ENCODE measurements around the gene PRKCA. TPM values are rescaled to one million over a fixed set of nuclear protein-coding genes. Genes with fewer than 3 reads are reported as not detected.

The PRKCA gene
- total and polyA plus RNA-seq, 10 of the 15 experiments (the other 5 are each of a cell fraction or from before 2014, with no cell fraction given), result 0.11 to 14.6 (median 0.72) TPM

DNA sequence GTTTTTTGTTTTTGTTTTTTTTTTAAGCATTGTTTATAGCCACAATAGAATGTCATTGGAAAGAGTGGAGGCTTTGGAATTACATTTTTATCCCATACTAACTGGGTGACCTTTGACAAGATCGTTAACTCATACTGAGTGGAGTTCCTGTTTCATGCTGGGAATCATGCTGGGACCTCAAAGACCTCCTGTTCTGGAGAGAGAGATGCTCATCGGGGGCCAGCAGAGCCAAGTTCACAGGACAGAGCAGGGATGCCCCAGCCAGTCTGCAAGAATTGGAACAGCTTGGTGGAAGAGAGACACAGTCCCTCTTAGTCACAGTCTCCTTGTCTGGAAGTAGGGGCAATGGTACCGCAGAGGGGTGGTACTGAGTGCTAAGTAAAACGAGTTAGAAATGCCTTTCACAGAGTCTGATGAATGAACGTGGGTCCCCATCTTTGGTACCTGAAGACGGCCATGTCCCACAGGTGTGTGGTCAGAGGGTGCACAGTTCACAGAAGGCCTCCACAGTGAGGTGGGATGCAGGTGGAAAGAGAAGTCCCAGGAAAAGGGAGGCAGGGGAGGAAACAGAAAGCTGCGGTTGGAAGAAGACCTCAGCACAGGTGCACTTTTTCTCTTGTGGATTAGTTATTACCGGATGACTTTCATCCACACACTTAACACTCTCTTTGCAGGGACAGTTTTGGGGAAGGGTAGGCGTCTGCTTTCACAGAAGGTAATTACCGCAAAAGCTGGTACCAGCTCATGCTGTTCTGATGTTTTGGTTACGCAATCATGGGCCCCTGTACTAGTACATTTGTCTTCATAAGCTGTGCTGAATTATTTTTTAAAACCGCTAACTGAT, 147.8 kb downstream of the PRKCA start:
- TF ChIP-seq, protein P1, sequence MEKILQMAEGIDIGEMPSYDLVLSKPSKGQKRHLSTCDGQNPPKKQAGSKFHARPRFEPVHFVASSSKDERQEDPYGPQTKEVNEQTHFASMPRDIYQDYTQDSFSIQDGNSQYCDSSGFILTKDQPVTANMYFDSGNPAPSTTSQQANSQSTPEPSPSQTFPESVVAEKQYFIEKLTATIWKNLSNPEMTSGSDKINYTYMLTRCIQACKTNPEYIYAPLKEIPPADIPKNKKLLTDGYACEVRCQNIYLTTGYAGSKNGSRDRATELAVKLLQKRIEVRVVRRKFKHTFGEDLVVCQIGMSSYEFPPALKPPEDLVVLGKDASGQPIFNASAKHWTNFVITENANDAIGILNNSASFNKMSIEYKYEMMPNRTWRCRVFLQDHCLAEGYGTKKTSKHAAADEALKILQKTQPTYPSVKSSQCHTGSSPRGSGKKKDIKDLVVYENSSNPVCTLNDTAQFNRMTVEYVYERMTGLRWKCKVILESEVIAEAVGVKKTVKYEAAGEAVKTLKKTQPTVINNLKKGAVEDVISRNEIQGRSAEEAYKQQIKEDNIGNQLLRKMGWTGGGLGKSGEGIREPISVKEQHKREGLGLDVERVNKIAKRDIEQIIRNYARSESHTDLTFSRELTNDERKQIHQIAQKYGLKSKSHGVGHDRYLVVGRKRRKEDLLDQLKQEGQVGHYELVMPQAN (conservative IDR thresholded peaks at IDR 0.05), result no peak
- no peak for TF ChIP-seq HDAC6 (IDR thresholded peaks at IDR 0.05; ENCODE audit: unreplicated experiment)
- TF ChIP-seq FOXM1 (IDR thresholded peaks at IDR 0.05; ENCODE audit: low read depth, low read length), result no peak
- TF ChIP-seq BACH1 (IDR thresholded peaks at IDR 0.05; ENCODE audit: borderline replicate concordance), result no peak
- no peaks in the 10 kb centered on the region for H3K27me3 ChIP-seq (replicated peaks in 1 of 2; ENCODE audit: control insufficient read depth in 2 of 2, insufficient read depth in 2 of 2, low read length in 1 of 2)
- H3K4me3 ChIP-seq, result no peak overlapping the region
- H3K9me3 ChIP-seq (replicated peaks; ENCODE audit: control insufficient read depth, insufficient read depth, low read length), result no peaks in the 10 kb centered on the region; the same call in 2 of the 3 replicates
- POLR2A ChIA-PET, result no interaction called here
- H3K27ac ChIP-seq (ENCODE audit: control insufficient read depth, insufficient read depth), result no peak overlapping the region
- H3K4me1 ChIP-seq (ENCODE audit: control insufficient read depth, insufficient read depth, low read length), result no peaks in the 10 kb centered on the region
- no TSS peak for BruUV-seq (replicated peaks)
- intact Hi-C loops (cut with micrococcal nuclease; ENCODE audit: unreplicated experiment) (no loop called here), in situ Hi-C loops (cut with MboI) (no loop called here)
- no peaks in the 10 kb centered on the region for H4K20me1 ChIP-seq (ENCODE audit: control insufficient read depth, insufficient read depth)
- no peaks in the 10 kb centered on the region for H3K36me3 ChIP-seq (ENCODE audit: control insufficient read depth in 2 of 2, insufficient read depth in 2 of 2, low read length in 1 of 2)
- H3K4me2 ChIP-seq (ENCODE audit: control insufficient read depth, insufficient read depth), result no peak overlapping the region
- H3K79me2 ChIP-seq (ENCODE audit: control insufficient read depth, insufficient read depth, low read length), result no peaks in the 10 kb centered on the region
- CTCF ChIA-PET, result interaction anchor here (1.3 kb wide), 1 partner anchor 19 kb away, joined by 3 read pairs; no protein-coding TSS in a partner anchor
- FAIRE-seq (no peak), ATAC-seq (no peak), DNase-seq (ENCODE audit: low read depth, low spot score) (no peak)
- RAD21 ChIA-PET (ENCODE audit: unreplicated experiment), result no interaction called here
- H2AFZ ChIP-seq (ENCODE audit: control insufficient read depth, low read depth, low read length), result no peak overlapping the region
- 46% methylated on average over 12 of the region's 12 CpGs for WGBS (ENCODE audit: insufficient coverage, insufficient replicate concordance, low lambda C conversion rate, missing lambda C conversion rate)
- SMC1A ChIA-PET (ENCODE audit: uncharacterized antibody, unreplicated experiment), result interaction anchor here (0.5 to 1.4 kb wide), 2 partner anchors 10 to 915 kb away, joined by 4 read pairs; no protein-coding TSS in a partner anchor
- H3K9ac ChIP-seq (ENCODE audit: control insufficient read depth, insufficient read depth, low read length), result no peak overlapping the region

DNA sequence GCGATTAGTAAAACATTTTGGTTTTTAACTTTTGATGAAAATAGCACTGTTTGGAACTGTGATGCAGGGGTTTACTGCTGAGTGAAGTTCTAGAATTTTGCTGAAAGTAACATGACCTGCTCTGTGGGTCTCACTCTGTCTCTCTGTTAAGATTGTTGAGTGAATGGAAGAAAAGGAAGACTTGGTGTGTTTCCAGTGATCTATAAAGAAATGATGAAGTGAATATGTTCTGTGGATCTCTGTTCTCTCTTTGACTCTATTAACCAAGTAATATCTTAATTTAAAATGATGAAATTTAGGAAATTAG, 148.4 kb downstream of the PRKCA start:
- POLR2A ChIA-PET, result no interaction called here
- TF ChIP-seq EP300 (IDR thresholded peaks at IDR 0.05; ENCODE audit: borderline replicate concordance in 1 of 2, control insufficient read depth in 1 of 2, low read depth in 2 of 2, low read length in 2 of 2) (no peak), ETV6 (conservative IDR thresholded peaks at IDR 0.05 in 1 of 2, IDR thresholded peaks at IDR 0.05 in 1 of 2; ENCODE audit: borderline replicate concordance in 1 of 2, low read depth in 1 of 2) (no peak), HDAC2 (IDR thresholded peaks at IDR 0.05) (no peak), ZNF274 (IDR thresholded peaks at IDR 0.05; ENCODE audit: insufficient read depth, insufficient read length) (no peak)
- TF ChIP-seq, protein P1 (conservative IDR thresholded peaks at IDR 0.05), result no peak

More for the DNA sequence above, 148.4 kb downstream of the PRKCA start:
- in situ Hi-C loops (cut with MboI) (no loop called here), intact Hi-C loops (cut with micrococcal nuclease; ENCODE audit: unreplicated experiment) (no loop called here)
- no peak overlapping the region for H2AFZ ChIP-seq (ENCODE audit: control insufficient read depth, low read depth, low read length)
- ChIA-PET RAD21 (ENCODE audit: unreplicated experiment) (no interaction called here), SMC1A (ENCODE audit: uncharacterized antibody, unreplicated experiment) (interaction anchor here (0.5 kb wide), 1 partner anchor 914 kb away, joined by 4 read pairs; no protein-coding TSS in a partner anchor), CTCF (no interaction called here)
- H3K9ac ChIP-seq (ENCODE audit: control insufficient read depth, insufficient read depth, low read length), result no peak overlapping the region
- no peak overlapping the region for H3K4me2 ChIP-seq (ENCODE audit: control insufficient read depth, insufficient read depth)
- no peak for DNase-seq (ENCODE audit: low read depth, low spot score)
- no peaks in the 10 kb centered on the region for H3K4me1 ChIP-seq (ENCODE audit: control insufficient read depth, insufficient read depth, low read length)
- no peak overlapping the region for H3K27ac ChIP-seq (ENCODE audit: control insufficient read depth, insufficient read depth)
- H4K20me1 ChIP-seq (ENCODE audit: control insufficient read depth, insufficient read depth), result no peaks in the 10 kb centered on the region
- H3K9me3 ChIP-seq (replicated peaks; ENCODE audit: control insufficient read depth, insufficient read depth, low read length), result no peaks in the 10 kb centered on the region; the same call in 2 of the 3 replicates
- H3K79me2 ChIP-seq (ENCODE audit: control insufficient read depth, insufficient read depth, low read length), result no peaks in the 10 kb centered on the region
- H3K27me3 ChIP-seq (replicated peaks in 1 of 2; ENCODE audit: control insufficient read depth in 2 of 2, insufficient read depth in 2 of 2, low read length in 1 of 2), result no peaks in the 10 kb centered on the region
- no TSS peak for BruUV-seq (replicated peaks)
- no peak overlapping the region for H3K4me3 ChIP-seq
- no peaks in the 10 kb centered on the region for H3K36me3 ChIP-seq (ENCODE audit: control insufficient read depth in 2 of 2, insufficient read depth in 2 of 2, low read length in 1 of 2)
- WGBS (ENCODE audit: insufficient coverage, insufficient replicate concordance, low lambda C conversion rate, missing lambda C conversion rate), result 94% methylated on average over 1 of the region's 1 CpG
- no peak for FAIRE-seq
- no peak for ATAC-seq

All from GM12878 (cell line).